ENCODE data around the gene ABTB1.
A peak's percentile ranks its signal among the peaks of the same experiment; 100 is the strongest.
"Not testable (repeated sequence)": the region's sequence is repeated elsewhere in the genome, so short reads cannot be mapped to it uniquely, and the experiment has no call there.

The ABTB1 gene

GRCh38 chr3:127688416-127689265 is 15.9 kb downstream of the ABTB1 start:
- FAIRE-seq: no peak

GRCh38 chr3:127689266-127689860 is 16.6 kb downstream of the ABTB1 start:
- no peak for FAIRE-seq

- FAIRE-seq: no peak
Observed at GRCh38 chr3:127690106-127690505, 17.4 kb downstream of the ABTB1 start.

- no peak for FAIRE-seq
Observed at GRCh38 chr3:127690823-127691452, 18.2 kb downstream of the ABTB1 start.

GRCh38 chr3:127691489-127691888 is 18.7 kb downstream of the ABTB1 start:
- no peak for FAIRE-seq

GRCh38 chr3:127691974-127692373 is 19.2 kb downstream of the ABTB1 start:
- FAIRE-seq: no peak

- no peak for FAIRE-seq
Observed at GRCh38 chr3:127692501-127693335, 20.0 kb downstream of the ABTB1 start.

- no peak for FAIRE-seq
Observed at GRCh38 chr3:127693336-127693843, 20.6 kb downstream of the ABTB1 start.

GRCh38 chr3:127694467-127695215 is 21.9 kb downstream of the ABTB1 start:
- no peak for FAIRE-seq

- peak; percentile 76 for FAIRE-seq
Observed at GRCh38 chr3:127697551-127698240, 24.9 kb downstream of the ABTB1 start.

- no peak for FAIRE-seq
Observed at GRCh38 chr3:127698286-127698685, 25.5 kb downstream of the ABTB1 start.

GRCh38 chr3:127698691-127699415 is 26.1 kb downstream of the ABTB1 start:
- FAIRE-seq: no peak

- no peak for FAIRE-seq
Observed at GRCh38 chr3:127699416-127700300, 26.9 kb downstream of the ABTB1 start.

- no peak for FAIRE-seq
Observed at GRCh38 chr3:127700406-127700805, 27.7 kb downstream of the ABTB1 start.

- no peak for FAIRE-seq
Observed at GRCh38 chr3:127701280-127701911, 28.6 kb downstream of the ABTB1 start.

GRCh38 chr3:127702151-127702578 is 29.4 kb downstream of the ABTB1 start:
- no peak for FAIRE-seq

- not testable (repeated sequence) for FAIRE-seq
Observed at GRCh38 chr3:127704840-127705239, 32.1 kb downstream of the ABTB1 start.

- FAIRE-seq: no peak
Observed at GRCh38 chr3:127706312-127706711, 33.6 kb downstream of the ABTB1 start.

GRCh38 chr3:127706785-127707351 is 34.1 kb downstream of the ABTB1 start:
- FAIRE-seq: no peak
